Activated naive CD8-positive, alpha-beta T cell treated with anti-CD3 and anti-CD28 coated beads for 36 hours (primary cell): ENCODE measurements around the gene GMDS. TPM values are rescaled to one million over a fixed set of nuclear protein-coding genes. Genes with fewer than 3 reads are reported as not detected.
A peak's percentile ranks its signal among the peaks of the same experiment; 100 is the strongest.

Source experiments
- DNase-seq: peaks from one replicate; pipeline ENCODE4 v3.0.0; 2021
- H3K27ac Mint-ChIP-seq: one replicate; pipeline ENCODE4 v1.8.0; 2022; ENCODE audit warnings: mild to moderate bottlenecking, moderate library complexity, mixed read lengths
- H3K27me3 Mint-ChIP-seq: one replicate; pipeline ENCODE4 v1.8.0; 2022; ENCODE audit warnings: mild to moderate bottlenecking, mixed read lengths
- H3K36me3 Mint-ChIP-seq: one replicate; pipeline ENCODE4 v1.8.0; 2021; ENCODE audit warnings: mild to moderate bottlenecking, mixed read lengths
- H3K4me1 Mint-ChIP-seq: one replicate; pipeline ENCODE4 v1.8.0; 2021; ENCODE audit warnings: mixed read lengths
- H3K4me3 Mint-ChIP-seq: one replicate; pipeline ENCODE4 v1.8.0; 2022; ENCODE audit warnings: mild to moderate bottlenecking, moderate library complexity, mixed read lengths
- H3K9me3 Mint-ChIP-seq: one replicate; pipeline ENCODE4 v1.8.0; 2022; ENCODE audit warnings: mixed read lengths
- total RNA-seq, 2 experiments: library from RNA; stranded (reverse); gene quantifications; one replicate each; pipeline ENCODE4 v1.2.3, GENCODE V29; 2021

The GMDS gene
- total RNA-seq, 2 experiments from 2014 or later, result 34.7 to 38.5 TPM

GRCh38 chr6:2249126-2249525, 3.7 kb upstream of the GMDS start:
- Mint-ChIP-seq H3K27me3 (no peaks in the 10 kb centered on the region), H3K9me3 (no peaks in the 10 kb centered on the region), H3K27ac (no peak overlapping the region), H3K36me3 (peaks cover 24% of the 10 kb centered on the region), H3K4me1 (peaks cover 33% of the 10 kb centered on the region), H3K4me3 (no peak overlapping the region)
- DNase-seq, result no peak

DNA sequence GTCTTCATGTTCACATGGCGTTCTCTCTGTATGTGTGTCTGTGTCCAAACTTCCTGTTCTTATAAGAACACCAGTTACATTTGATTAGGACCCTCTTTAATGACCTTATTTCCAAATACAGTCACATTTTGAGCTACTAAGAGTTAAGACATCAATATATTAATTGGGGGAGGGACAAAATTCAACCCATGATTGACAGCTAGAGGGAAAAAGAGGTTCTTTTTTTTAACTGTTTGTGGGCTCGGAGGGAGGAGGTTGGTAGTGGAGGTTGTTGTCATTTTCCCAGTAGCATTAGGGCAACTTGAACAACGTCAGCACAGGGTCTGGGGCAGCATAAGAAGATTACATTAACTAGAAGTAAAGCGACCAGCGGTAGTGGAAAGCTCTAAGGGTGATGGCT, 2.3 kb upstream of the GMDS start:
- Mint-ChIP-seq H3K27me3 (no peaks in the 10 kb centered on the region), H3K4me1 (peaks cover 45% of the 10 kb centered on the region), H3K27ac (no peak overlapping the region), H3K9me3 (no peaks in the 10 kb centered on the region), H3K4me3 (no peak overlapping the region), H3K36me3 (peaks cover 22% of the 10 kb centered on the region)
- no peak for DNase-seq

GRCh38 chr6:2245877-2246863, 765 bp upstream of the GMDS start:
- no peaks in the 10 kb centered on the region for H3K27me3 Mint-ChIP-seq
- peak; percentile 48 for DNase-seq
- H3K4me3 Mint-ChIP-seq, result peak overlapping the region; percentile 91
- H3K36me3 Mint-ChIP-seq, result peaks cover 26% of the 10 kb centered on the region
- H3K4me1 Mint-ChIP-seq, result peaks cover 59% of the 10 kb centered on the region
- peaks cover 4% of the 10 kb centered on the region for H3K9me3 Mint-ChIP-seq
- peak overlapping the region; percentile 94 for H3K27ac Mint-ChIP-seq

DNA sequence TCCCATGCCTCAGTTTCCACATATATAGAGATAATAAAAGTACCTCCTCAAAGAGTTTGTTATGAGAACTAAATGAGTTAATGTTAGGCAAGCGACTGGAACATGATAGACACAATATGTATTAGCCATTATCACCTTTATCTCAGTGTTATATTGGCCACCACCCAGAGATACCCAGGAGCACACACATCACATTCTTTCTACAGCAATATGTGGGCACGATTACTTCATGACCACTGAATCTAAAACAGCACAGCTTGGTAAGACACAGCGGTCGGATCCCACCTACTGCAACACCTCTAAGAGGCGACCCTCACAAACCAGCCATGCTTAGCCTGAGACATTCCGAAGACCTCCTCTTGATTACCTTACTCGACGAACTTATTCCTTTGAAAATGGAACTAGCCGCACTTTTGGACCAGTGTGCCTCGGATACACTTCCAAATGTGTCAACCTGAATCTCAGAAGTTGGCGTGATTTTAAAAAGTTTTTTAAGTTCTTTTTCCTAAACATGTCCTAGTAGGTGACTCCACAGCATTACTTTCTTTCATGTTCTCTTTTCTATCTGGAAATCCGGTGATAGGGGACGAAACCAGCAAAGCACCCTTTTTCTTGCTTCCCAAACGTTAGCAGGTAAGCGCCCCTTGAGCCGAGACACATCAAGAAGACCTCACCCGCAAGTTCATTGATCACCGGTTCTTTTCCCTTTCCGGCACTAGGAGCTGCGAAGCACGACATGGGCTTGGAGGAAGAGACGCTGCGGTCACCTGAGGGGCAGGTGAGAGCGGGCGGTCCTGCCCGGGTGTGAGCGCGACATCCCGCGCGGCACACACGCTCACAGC, 923 bp downstream of the GMDS start:
- H3K4me1 Mint-ChIP-seq, result peaks cover 66% of the 10 kb centered on the region
- H3K9me3 Mint-ChIP-seq, result peaks cover 5% of the 10 kb centered on the region
- peak overlapping the region; percentile 92 for H3K4me3 Mint-ChIP-seq
- peaks cover 38% of the 10 kb centered on the region for H3K36me3 Mint-ChIP-seq
- DNase-seq, result no peak
- H3K27me3 Mint-ChIP-seq, result no peaks in the 10 kb centered on the region
- peak overlapping the region; percentile 88 for H3K27ac Mint-ChIP-seq

DNA sequence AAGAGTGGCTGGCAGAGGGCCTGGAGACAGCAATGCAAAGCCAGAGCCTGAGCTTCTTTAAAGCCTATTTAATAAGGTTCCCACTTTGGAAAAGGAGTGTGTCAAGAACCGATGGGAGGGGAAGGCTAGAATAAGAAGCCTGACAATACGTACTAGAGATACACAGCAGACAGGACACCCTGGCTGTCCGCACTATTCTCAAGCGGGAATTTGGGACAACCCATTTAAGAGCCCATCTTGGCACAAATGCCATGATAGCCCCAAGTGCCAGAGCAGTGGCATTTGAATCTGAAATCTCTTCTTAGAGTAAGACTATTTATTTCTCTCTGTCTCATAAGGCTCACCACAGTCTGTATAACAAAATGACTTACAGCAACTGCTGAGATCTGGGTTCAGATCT, 3.1 kb downstream of the GMDS start:
- H3K36me3 Mint-ChIP-seq, result peaks cover 38% of the 10 kb centered on the region
- H3K4me1 Mint-ChIP-seq, result peaks cover 61% of the 10 kb centered on the region
- H3K27ac Mint-ChIP-seq, result peak overlapping the region; percentile 52
- H3K9me3 Mint-ChIP-seq, result peaks cover 5% of the 10 kb centered on the region
- H3K4me3 Mint-ChIP-seq, result no peak overlapping the region
- no peaks in the 10 kb centered on the region for H3K27me3 Mint-ChIP-seq
- DNase-seq, result no peak

GRCh38 chr6:2240961-2241360, 4.4 kb downstream of the GMDS start:
- H3K9me3 Mint-ChIP-seq, result peaks cover 5% of the 10 kb centered on the region
- H3K27me3 Mint-ChIP-seq, result no peaks in the 10 kb centered on the region
- H3K4me3 Mint-ChIP-seq, result no peak overlapping the region
- H3K27ac Mint-ChIP-seq, result no peak overlapping the region
- H3K4me1 Mint-ChIP-seq, result peaks cover 52% of the 10 kb centered on the region
- no peak for DNase-seq
- peaks cover 44% of the 10 kb centered on the region for H3K36me3 Mint-ChIP-seq

GRCh38 chr6:2237001-2237400, 8.4 kb downstream of the GMDS start:
- Mint-ChIP-seq H3K27me3 (no peaks in the 10 kb centered on the region), H3K9me3 (peaks cover 5% of the 10 kb centered on the region), H3K36me3 (peaks cover 34% of the 10 kb centered on the region), H3K4me3 (no peak overlapping the region), H3K27ac (no peak overlapping the region), H3K4me1 (peaks cover 35% of the 10 kb centered on the region)
- DNase-seq, result no peak

DNA sequence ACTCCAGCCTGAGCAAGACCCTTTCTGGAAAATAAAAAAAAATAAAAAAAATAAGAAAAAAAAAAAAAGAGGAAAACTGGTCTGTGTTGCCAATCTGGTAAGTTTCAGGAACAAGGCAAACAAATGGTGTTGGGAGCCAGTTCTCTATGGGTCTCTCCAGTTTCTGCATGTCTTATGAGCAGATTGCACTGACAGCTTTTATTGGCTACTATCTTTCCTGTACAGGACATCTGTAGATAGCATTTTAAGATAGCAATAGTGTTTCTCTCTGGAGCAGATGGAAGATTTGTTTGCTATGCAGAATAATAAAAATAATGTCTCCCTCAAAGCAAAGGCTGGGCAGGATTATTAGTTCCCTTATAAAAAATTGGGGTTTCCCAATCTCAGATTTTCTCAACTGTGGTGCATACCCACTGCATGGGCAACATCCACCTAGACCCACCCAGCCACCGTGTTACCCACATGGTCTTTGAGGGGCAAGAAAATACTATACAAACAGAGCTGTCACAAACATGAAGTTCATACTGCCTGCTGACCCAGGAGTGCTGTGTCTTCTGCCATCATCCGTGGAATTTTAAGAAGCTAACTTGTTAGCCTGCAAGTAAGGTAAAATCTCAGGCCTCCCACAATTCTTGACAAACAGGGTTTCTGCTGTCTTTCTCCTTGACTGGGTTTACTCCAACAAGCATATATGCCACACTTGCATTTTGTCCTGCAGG, 9.5 kb downstream of the GMDS start:
- no peak overlapping the region for H3K4me3 Mint-ChIP-seq
- H3K36me3 Mint-ChIP-seq, result peaks cover 26% of the 10 kb centered on the region
- H3K27ac Mint-ChIP-seq, result no peak overlapping the region

GRCh38 chr6:2232445-2232844, 13.0 kb downstream of the GMDS start:
- no peaks in the 10 kb centered on the region for H3K9me3 Mint-ChIP-seq
- no peak for DNase-seq
- no peak overlapping the region for H3K27ac Mint-ChIP-seq
- no peak overlapping the region for H3K4me3 Mint-ChIP-seq
- no peaks in the 10 kb centered on the region for H3K27me3 Mint-ChIP-seq
- H3K4me1 Mint-ChIP-seq, result peaks cover 27% of the 10 kb centered on the region
- H3K36me3 Mint-ChIP-seq, result peaks cover 20% of the 10 kb centered on the region

More for the DNA sequence above, 9.5 kb downstream of the GMDS start:
- DNase-seq, result no peak
- peaks cover 35% of the 10 kb centered on the region for H3K4me1 Mint-ChIP-seq
- no peaks in the 10 kb centered on the region for H3K9me3 Mint-ChIP-seq
- no peaks in the 10 kb centered on the region for H3K27me3 Mint-ChIP-seq

- H3K9me3 Mint-ChIP-seq, result no peaks in the 10 kb centered on the region
- H3K27ac Mint-ChIP-seq, result no peak overlapping the region
These were observed 14.0 kb downstream of the GMDS start for GRCh38 chr6:2231438-2231837.

DNA sequence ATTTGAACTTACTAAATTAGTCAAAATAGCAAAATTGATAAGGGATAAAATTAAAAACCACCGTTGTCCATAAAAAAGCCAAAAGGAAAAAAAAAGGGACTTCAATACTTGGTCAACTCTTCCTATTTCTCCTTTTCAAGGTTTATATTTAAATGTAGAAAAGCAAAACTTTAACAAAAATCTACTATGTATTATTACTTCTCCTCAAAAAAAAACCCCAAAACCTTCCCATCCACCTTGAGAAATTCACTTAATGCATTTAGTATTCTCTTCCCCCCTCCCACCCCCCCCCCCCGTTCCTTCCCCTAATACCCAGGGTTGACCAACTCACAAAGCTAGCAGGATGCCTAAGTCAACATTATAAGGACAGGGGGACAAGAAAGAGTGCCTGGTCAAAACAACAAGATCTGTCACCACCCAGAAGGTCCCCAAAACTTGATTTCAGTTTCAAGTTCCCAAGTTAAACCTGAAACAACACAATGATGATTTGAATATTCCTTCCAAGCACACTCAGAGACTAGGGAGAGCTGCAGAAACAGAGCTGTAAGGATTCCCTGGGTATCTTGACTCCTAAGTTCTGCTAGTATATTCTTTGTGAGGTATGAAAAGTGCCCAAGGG, 14.6 kb downstream of the GMDS start:
- DNase-seq, result no peak
- peaks cover 29% of the 10 kb centered on the region for H3K4me1 Mint-ChIP-seq
- no peak overlapping the region for H3K4me3 Mint-ChIP-seq
- H3K9me3 Mint-ChIP-seq, result no peaks in the 10 kb centered on the region
- no peaks in the 10 kb centered on the region for H3K27me3 Mint-ChIP-seq
- peaks cover 12% of the 10 kb centered on the region for H3K36me3 Mint-ChIP-seq
- no peak overlapping the region for H3K27ac Mint-ChIP-seq

More at GRCh38 chr6:2231438-2231837, 14.0 kb downstream of the GMDS start:
- H3K27me3 Mint-ChIP-seq, result no peaks in the 10 kb centered on the region
- H3K4me3 Mint-ChIP-seq, result no peak overlapping the region
- DNase-seq, result no peak
- H3K4me1 Mint-ChIP-seq, result peaks cover 25% of the 10 kb centered on the region
- peaks cover 18% of the 10 kb centered on the region for H3K36me3 Mint-ChIP-seq

DNA sequence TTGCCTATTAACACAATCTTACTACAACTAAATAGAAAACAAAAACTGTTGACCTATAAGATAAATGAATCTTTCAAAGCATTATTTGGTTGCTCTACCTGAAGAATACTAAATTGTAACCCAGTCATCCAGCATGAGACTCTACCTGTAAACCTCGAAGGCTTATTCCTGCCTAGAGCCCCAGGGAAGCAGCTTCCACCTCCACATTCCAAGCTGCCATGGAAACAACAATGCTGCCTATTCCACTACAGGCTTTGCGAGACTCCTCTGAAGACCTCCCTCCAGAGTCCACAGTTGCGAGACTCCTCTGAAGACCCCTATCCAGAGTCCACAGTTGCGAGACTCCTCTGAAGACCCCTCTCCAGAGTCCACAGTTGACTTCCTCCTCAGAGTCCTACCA, 15.7 kb downstream of the GMDS start:
- H3K4me1 Mint-ChIP-seq, result peaks cover 30% of the 10 kb centered on the region
- H3K27me3 Mint-ChIP-seq, result no peaks in the 10 kb centered on the region
- no peak overlapping the region for H3K27ac Mint-ChIP-seq
- H3K36me3 Mint-ChIP-seq, result peaks cover 12% of the 10 kb centered on the region
- no peak for DNase-seq
- H3K4me3 Mint-ChIP-seq, result no peak overlapping the region
- no peaks in the 10 kb centered on the region for H3K9me3 Mint-ChIP-seq

- Mint-ChIP-seq H3K4me3 (no peak overlapping the region), H3K9me3 (no peaks in the 10 kb centered on the region), H3K27ac (no peak overlapping the region), H3K27me3 (no peaks in the 10 kb centered on the region), H3K4me1 (peaks cover 29% of the 10 kb centered on the region), H3K36me3 (peaks cover 12% of the 10 kb centered on the region)
- no peak for DNase-seq
These were observed 16.4 kb downstream of the GMDS start for GRCh38 chr6:2229039-2229438.

DNA sequence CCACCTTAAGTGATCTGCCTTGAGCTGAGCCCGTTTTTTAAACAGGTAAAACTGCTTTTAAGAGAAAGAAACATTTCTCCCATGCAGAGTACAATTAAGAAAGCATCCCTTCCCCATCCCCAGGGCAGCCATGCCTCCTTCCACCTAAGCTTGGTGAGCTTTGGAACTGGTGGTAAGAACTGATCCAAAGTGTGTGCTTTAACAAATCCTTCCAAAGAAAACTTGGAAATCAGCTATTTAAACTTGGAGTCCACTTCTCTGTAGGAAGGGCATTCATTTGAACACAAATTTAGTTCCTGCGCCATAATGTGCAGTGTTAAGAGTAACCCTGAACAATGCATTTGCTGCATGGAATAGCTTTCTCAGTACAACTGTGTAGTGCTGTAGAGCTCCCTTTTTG, 17.0 kb downstream of the GMDS start:
- no peaks in the 10 kb centered on the region for H3K27me3 Mint-ChIP-seq
- H3K4me1 Mint-ChIP-seq, result peaks cover 33% of the 10 kb centered on the region
- no peak for DNase-seq
- H3K4me3 Mint-ChIP-seq, result no peak overlapping the region
- H3K9me3 Mint-ChIP-seq, result no peaks in the 10 kb centered on the region
- H3K36me3 Mint-ChIP-seq, result peaks cover 13% of the 10 kb centered on the region
- H3K27ac Mint-ChIP-seq, result no peak overlapping the region
